NCI-H345 (cell line): ENCODE results near the gene PKIG.
A peak's percentile ranks its signal among the peaks of the same experiment; 100 is the strongest.

Source experiments
- DNase-seq: peaks from one replicate; lab custom pipeline; 2025; lab: John Stamatoyannopoulos, UW

Gene PKIG

GRCh38 chr20:44596876-44597275, 14.5 kb downstream of the PKIG start:
- no peak for DNase-seq

DNA sequence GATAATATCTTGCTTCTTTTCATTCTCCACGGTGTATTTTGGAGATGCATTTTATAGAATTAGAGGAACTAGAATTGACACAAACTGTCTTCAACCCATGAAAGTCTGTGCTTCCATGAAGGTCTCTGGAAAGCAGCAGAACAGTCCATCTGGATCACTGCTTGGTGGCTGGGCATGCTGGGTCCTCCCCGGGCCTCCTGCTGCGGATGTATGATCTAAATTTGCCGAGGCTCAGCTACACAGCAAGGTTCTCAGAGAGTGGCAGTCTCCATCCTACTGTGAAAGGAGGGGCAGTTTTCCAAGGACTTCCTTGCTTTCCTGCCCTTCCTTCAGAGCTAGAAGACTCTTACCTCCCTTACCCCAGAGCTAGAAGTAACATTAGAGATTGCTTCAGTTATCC, 15.1 kb downstream of the PKIG start:
- DNase-seq: no peak

GRCh38 chr20:44597930-44598329, 15.6 kb downstream of the PKIG start:
- no peak for DNase-seq

DNA sequence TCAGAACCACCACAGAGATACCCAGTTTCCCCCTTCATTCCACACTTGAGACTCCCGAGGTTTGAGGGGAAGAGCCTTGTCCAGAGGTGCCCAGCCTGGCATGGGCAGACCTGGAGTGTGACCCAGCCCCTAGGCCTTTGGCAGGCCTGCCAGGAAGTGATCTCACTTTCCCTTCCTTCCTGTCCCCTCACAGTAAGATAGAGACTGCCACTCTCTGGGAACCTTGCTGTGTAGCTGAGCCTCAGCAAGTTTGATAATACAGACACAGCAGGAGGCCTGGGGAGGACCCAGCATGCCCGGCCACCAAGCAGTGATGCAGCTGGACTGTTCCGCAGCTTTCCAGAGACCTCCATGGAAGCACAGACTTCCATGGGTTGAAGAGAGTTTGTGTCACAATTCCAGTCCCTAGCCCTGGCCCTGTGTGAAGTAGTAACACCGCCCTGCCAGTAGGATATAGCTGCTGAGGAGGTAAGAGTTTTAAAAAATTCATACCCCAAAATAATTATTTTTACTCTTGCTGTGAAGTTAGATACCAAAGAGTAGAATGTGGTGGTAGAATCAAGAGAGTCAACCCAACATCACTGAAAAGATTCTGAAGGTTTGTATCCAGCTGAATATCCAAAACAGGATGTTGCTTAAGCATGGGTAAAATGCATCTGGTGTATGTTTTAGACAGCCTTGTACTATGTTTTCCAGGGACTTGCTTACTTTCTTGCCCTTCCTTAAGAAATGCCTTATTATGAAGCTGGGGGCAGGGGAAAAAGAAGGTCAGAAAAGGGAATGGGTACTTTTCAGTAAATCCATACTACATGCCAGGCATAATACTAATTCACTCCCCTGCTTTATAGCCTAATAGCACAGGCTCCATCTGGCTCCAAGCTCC, 16.3 kb downstream of the PKIG start:
- no peak for DNase-seq

DNA sequence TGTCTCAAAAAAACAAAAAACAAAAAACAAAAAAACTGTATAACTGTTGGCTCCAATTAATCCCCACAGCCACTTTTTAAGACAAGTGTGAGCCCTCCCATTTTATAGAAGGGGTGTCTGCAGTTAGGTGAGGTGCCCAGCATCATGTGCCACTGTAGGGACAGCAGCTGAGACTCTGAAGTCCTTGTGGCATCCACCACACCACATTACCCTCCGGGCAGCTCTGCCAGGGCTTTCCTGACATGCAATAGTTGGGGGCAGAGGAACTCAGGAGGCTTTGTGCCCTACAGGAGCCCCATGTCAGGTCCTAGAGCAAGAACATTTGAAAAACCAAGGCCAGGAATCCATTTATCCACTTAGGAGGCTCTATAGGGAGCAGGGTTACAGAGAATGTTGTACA, 17.3 kb downstream of the PKIG start:
- no peak for DNase-seq

- DNase-seq: no peak
Measured at GRCh38 chr20:44600301-44600700, 17.9 kb downstream of the PKIG start.

DNA sequence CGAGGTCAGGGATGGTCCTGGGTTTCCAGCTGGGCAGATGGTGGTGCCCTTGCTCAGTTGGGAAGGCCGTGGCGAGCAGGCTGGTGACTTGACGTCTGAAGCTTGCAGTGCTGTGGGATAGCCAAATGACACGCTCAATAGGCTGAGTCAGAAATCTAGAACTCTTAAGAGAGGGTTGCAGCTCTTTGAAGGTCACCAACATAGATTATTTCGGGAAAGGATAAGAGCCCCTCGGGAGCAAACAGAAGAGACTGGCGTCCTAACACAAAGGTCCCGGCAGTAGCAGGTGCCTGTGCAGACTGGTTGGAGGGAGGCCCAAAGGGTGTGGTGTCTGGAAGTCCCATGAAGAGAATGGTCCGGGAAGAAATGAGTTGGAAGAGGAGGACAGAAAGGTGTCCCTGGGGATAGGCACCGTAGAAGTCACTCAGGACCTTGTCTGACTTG, 18.4 kb downstream of the PKIG start:
- no peak for DNase-seq

- DNase-seq: no peak
Measured at GRCh38 chr20:44601236-44601671, 18.9 kb downstream of the PKIG start.

DNA sequence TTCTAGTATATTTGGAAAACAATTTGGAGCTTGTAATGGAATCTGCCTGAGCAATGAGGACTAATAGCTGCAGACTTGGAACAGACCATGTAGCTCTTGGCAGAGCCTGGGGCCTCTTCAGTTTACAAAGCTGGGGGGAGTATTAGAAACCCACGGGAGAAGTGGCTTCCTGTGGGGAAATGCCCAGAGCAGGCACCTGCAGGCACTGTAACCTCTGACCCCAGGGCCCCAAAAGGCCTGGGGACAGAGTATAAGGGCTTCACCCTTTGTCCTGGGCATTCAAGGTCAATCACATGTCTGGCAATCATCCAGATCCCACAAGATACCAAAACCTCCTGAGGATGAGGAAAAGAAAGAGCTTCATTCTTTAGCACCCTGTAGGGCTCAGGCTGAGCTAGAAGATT, 19.4 kb downstream of the PKIG start:
- no peak for DNase-seq

GRCh38 chr20:44603327-44603726, 20.9 kb downstream of the PKIG start:
- no peak for DNase-seq

- no peak for DNase-seq
Measured at GRCh38 chr20:44606725-44607441, 24.5 kb downstream of the PKIG start.

GRCh38 chr20:44609006-44609515, 26.7 kb downstream of the PKIG start:
- DNase-seq: no peak

GRCh38 chr20:44609516-44610312, 27.3 kb downstream of the PKIG start:
- peak; percentile 84 for DNase-seq

DNA sequence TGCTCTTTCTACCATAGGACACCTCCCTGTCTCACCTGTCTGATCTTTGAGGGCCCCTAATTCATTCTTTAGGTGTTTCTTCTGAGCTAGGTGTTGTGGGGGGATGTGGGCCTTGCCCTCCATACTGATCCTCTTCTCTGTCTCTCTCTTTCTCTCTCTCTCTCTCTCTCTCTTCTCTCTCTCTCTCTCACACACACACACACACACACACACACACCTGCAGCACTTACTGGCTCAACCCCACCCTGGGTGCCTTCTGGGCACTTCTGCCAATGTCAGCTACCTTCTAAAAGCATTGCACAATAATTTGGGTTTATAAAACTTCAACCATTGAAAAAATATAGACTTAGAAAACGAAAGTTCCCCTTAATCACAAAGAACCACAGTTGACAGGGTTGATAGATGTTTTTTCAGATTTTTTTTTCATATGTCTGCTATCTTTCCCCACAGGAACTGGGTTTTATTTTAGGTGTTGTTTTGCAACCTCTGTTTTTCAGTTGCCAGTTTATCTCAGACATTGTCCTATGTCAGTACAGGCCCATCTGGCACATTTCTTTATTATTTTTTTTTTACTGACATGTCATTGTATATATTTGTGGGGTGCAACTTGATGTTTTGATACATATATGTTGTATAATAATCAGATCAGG, 28.1 kb downstream of the PKIG start:
- no peak for DNase-seq

DNA sequence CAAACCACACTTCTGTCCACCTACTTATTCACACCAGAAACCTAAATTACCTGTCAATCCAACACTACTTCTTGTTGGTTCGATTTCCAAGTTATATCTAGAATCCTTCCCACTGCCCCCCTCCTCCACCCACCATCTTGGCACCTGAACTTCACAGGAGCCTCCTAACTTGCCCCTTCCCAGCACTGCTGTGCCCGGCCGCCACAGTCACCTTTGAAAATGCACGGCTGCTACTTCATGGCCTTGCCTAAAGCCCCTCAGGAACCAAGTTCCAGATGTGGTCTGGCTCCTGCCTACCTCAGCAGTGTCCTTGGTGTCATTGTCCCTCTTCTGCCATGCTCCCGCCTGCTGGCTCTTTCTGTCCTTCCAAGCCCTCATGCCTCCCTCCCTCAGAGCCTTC, 31.2 kb downstream of the PKIG start:
- no peak for DNase-seq

- DNase-seq: no peak
Measured at GRCh38 chr20:44614525-44614924, 32.1 kb downstream of the PKIG start.

DNA sequence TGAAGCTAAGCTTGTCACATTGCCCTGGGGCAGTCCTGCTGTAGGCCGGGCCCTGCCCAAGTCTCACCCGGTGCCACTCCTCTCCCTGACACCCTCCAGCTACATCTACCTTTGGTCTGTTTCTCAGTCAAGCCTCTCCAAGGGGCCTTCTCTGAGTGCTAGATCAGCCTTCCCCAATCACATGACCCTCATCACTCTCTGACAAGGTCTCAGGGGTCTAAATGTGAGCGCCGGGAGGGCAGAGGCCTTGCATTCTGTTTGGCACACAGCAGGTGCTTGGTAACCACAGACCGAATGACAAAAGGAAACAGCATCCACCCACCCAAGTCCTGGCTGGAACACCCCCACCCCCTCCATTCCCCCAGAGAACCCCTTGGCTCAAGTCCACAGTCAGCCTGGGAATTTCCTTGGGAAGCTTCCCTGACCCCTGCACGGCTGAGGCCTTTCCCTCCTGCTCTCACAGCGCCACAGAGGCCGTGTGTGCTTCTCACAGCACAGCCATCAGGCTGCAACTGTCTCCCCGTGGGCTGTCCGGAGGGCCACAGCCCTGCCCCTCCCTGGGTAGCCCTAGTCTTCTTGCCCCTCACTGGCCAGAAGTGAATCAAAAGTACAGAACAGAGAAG, 32.9 kb downstream of the PKIG start:
- no peak for DNase-seq

DNA sequence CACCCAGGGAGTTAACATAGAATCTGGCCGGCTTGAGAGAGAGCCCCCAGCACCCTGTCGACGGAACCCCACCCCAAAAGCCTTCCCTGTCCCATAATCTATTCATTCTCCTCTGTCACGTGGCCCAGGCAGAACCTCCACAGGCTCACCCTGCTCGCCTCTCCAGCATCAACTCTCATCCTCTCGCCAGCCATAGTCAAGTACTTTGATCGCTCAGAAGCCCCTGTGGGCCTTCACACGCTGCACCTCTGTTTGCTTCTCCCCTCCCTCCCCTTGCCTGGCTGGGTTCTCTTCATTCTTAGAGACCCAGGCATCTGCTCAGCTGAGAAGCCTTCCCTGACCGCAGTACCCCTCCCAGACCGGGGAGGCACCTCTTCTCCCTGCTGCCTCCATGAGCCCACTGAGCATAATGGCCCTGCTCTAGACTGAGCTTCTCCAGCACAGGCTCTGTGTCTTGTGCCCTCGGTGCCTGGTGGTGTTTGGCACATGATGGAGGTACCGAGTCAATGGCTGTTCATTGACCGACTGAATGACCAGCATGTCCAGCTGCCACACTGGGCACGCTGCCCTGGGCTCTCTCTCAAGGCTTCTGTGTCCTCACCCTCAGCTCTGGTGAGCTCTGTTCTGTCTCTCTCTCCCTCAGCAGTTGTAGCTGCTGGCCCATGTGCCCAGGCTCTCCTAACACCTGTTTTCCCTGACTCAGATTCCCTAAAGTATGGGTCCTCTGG, 33.7 kb downstream of the PKIG start:
- DNase-seq: no peak

DNA sequence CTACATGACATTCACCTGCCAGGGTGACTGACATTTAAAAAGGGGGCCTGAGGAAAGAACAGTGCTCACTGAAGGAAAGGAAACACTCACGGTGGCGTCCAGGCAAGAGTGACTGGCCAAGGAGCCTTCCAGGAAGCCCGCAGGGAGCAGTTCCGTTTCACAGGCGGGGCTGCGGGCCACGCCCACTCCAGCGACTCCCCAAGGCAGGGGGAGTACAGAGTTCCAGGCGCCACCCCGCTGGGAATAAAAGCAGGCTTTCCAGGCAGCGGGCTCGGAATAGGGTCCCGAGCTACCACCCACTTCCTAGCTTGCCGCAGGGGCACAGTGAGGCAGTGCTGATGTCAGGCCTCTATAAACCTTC, 34.2 kb downstream of the PKIG start:
- no peak for DNase-seq

- no peak for DNase-seq
Measured at GRCh38 chr20:44618318-44618731, 35.9 kb downstream of the PKIG start.

DNA sequence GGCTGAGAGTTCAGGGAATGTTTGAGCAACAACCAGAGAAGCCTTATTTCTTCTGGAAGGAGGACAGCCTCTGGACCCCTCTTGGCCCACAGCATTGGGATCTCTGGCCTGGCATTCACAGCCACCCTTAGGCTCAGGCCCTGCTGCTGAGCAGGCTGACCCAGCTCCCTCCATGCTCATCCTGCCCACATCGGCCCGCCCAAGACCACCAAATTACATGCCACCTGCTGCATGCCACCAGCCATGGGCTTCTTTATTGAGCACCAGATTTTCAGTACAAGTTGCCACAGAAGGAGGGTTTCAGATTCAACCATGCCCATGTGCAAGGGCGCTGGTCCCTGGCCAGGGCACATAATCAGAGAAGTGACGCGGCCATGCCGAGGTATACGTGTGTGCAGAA, 36.9 kb downstream of the PKIG start:
- DNase-seq: no peak
